ENCODE results near the gene CRYBB2. TPM values are rescaled to one million over a fixed set of nuclear protein-coding genes. Genes with fewer than 3 reads are reported as not detected.
"Not testable (repeated sequence)": the region's sequence is repeated elsewhere in the genome, so short reads cannot be mapped to it uniquely, and the experiment has no call there.

Gene CRYBB2
- total RNA-seq, 1 experiment from 2014 or later: not detected

- BruUV-seq (replicated peaks): no TSS peak
- H3K9me3 ChIP-seq (ENCODE audit: low read depth, low read length, poor library complexity, severe bottlenecking): no peaks in the 10 kb centered on the region
- H3K4me1 ChIP-seq (ENCODE audit: insufficient read depth, low read length, poor library complexity, severe bottlenecking): no peaks in the 10 kb centered on the region
- H3K27me3 ChIP-seq (replicated peaks; ENCODE audit: insufficient read depth, low read depth, low read length, poor library complexity): no peaks in the 10 kb centered on the region
- no peaks in the 10 kb centered on the region for H3K36me3 ChIP-seq (ENCODE audit: insufficient read depth, low read length, poor library complexity, severe bottlenecking)
- no peak overlapping the region for H3K27ac ChIP-seq (ENCODE audit: low read depth, low read length, poor library complexity, severe bottlenecking)
- ChIA-PET POLR2A (ENCODE audit: low non-redundant PET) (no interaction called here), CTCF (no interaction called here)
- intact Hi-C loops (cut with micrococcal nuclease; ENCODE audit: unreplicated experiment): no loop called here
- no peak for DNase-seq (ENCODE audit: low spot score)
- H3K4me3 ChIP-seq (ENCODE audit: low read depth, low read length, poor library complexity, severe bottlenecking): no peak overlapping the region
- TF ChIP-seq EZH2 (IDR thresholded peaks at IDR 0.05; ENCODE audit: borderline replicate concordance, low read depth, low read length, poor library complexity, severe bottlenecking) (no peak), CTCF (conservative IDR thresholded peaks at IDR 0.05; ENCODE audit: low read depth, low read length) (no peak)
Measured at GRCh38 chr22:25176799-25177198, 42.6 kb upstream of the CRYBB2 start.

GRCh38 chr22:25177226-25177625 lies 42.2 kb upstream of the CRYBB2 start:
- ChIA-PET CTCF (no interaction called here), POLR2A (ENCODE audit: low non-redundant PET) (no interaction called here)
- no peak overlapping the region for H3K27ac ChIP-seq (ENCODE audit: low read depth, low read length, poor library complexity, severe bottlenecking)
- no peaks in the 10 kb centered on the region for H3K9me3 ChIP-seq (ENCODE audit: low read depth, low read length, poor library complexity, severe bottlenecking)
- no peaks in the 10 kb centered on the region for H3K36me3 ChIP-seq (ENCODE audit: insufficient read depth, low read length, poor library complexity, severe bottlenecking)
- H3K4me1 ChIP-seq (ENCODE audit: insufficient read depth, low read length, poor library complexity, severe bottlenecking): no peaks in the 10 kb centered on the region
- TF ChIP-seq EZH2 (IDR thresholded peaks at IDR 0.05; ENCODE audit: borderline replicate concordance, low read depth, low read length, poor library complexity, severe bottlenecking) (no peak), CTCF (conservative IDR thresholded peaks at IDR 0.05; ENCODE audit: low read depth, low read length) (no peak)
- intact Hi-C loops (cut with micrococcal nuclease; ENCODE audit: unreplicated experiment): no loop called here
- no peak overlapping the region for H3K4me3 ChIP-seq (ENCODE audit: low read depth, low read length, poor library complexity, severe bottlenecking)
- no TSS peak for BruUV-seq (replicated peaks)
- no peak for DNase-seq (ENCODE audit: low spot score)
- no peaks in the 10 kb centered on the region for H3K27me3 ChIP-seq (replicated peaks; ENCODE audit: insufficient read depth, low read depth, low read length, poor library complexity)

GRCh38 chr22:25177895-25178294 lies 41.5 kb upstream of the CRYBB2 start:
- no peaks in the 10 kb centered on the region for H3K4me1 ChIP-seq (ENCODE audit: insufficient read depth, low read length, poor library complexity, severe bottlenecking)
- intact Hi-C loops (cut with micrococcal nuclease; ENCODE audit: unreplicated experiment): no loop called here
- H3K9me3 ChIP-seq (ENCODE audit: low read depth, low read length, poor library complexity, severe bottlenecking): no peaks in the 10 kb centered on the region
- ChIA-PET POLR2A (ENCODE audit: low non-redundant PET) (no interaction called here), CTCF (no interaction called here)
- H3K27me3 ChIP-seq (replicated peaks; ENCODE audit: insufficient read depth, low read depth, low read length, poor library complexity): no peaks in the 10 kb centered on the region
- no TSS peak for BruUV-seq (replicated peaks)
- no peak overlapping the region for H3K4me3 ChIP-seq (ENCODE audit: low read depth, low read length, poor library complexity, severe bottlenecking)
- H3K36me3 ChIP-seq (ENCODE audit: insufficient read depth, low read length, poor library complexity, severe bottlenecking): no peaks in the 10 kb centered on the region
- no peak for DNase-seq (ENCODE audit: low spot score)
- no peak overlapping the region for H3K27ac ChIP-seq (ENCODE audit: low read depth, low read length, poor library complexity, severe bottlenecking)
- TF ChIP-seq EZH2 (IDR thresholded peaks at IDR 0.05; ENCODE audit: borderline replicate concordance, low read depth, low read length, poor library complexity, severe bottlenecking) (no peak), CTCF (conservative IDR thresholded peaks at IDR 0.05; ENCODE audit: low read depth, low read length) (no peak)

- H3K27ac ChIP-seq (ENCODE audit: low read depth, low read length, poor library complexity, severe bottlenecking); intact Hi-C loops (cut with micrococcal nuclease; ENCODE audit: unreplicated experiment); H3K27me3 ChIP-seq (replicated peaks; ENCODE audit: insufficient read depth, low read depth, low read length, poor library complexity); CTCF ChIA-PET; DNase-seq (ENCODE audit: low spot score); H3K36me3 ChIP-seq (ENCODE audit: insufficient read depth, low read length, poor library complexity, severe bottlenecking); H3K4me3 ChIP-seq (ENCODE audit: low read depth, low read length, poor library complexity, severe bottlenecking); H3K4me1 ChIP-seq (ENCODE audit: insufficient read depth, low read length, poor library complexity, severe bottlenecking); BruUV-seq (replicated peaks); POLR2A ChIA-PET (ENCODE audit: low non-redundant PET); H3K9me3 ChIP-seq (ENCODE audit: low read depth, low read length, poor library complexity, severe bottlenecking): not testable (repeated sequence)
Measured at GRCh38 chr22:25178348-25178747, 41.1 kb upstream of the CRYBB2 start.

- H3K4me1 ChIP-seq (ENCODE audit: insufficient read depth, low read length, poor library complexity, severe bottlenecking); BruUV-seq (replicated peaks); H3K36me3 ChIP-seq (ENCODE audit: insufficient read depth, low read length, poor library complexity, severe bottlenecking); CTCF ChIA-PET; H3K27ac ChIP-seq (ENCODE audit: low read depth, low read length, poor library complexity, severe bottlenecking); H3K27me3 ChIP-seq (replicated peaks; ENCODE audit: insufficient read depth, low read depth, low read length, poor library complexity); intact Hi-C loops (cut with micrococcal nuclease; ENCODE audit: unreplicated experiment); H3K4me3 ChIP-seq (ENCODE audit: low read depth, low read length, poor library complexity, severe bottlenecking); POLR2A ChIA-PET (ENCODE audit: low non-redundant PET); DNase-seq (ENCODE audit: low spot score); H3K9me3 ChIP-seq (ENCODE audit: low read depth, low read length, poor library complexity, severe bottlenecking): not testable (repeated sequence)
Measured at GRCh38 chr22:25178869-25179631, 40.4 kb upstream of the CRYBB2 start.

Measured in A673 (cell line).